Fibroblast of the conjunctiva (primary cell): ENCODE measurements around the gene NTRK3.
"Not testable (repeated sequence)": the region's sequence is repeated elsewhere in the genome, so short reads cannot be mapped to it uniquely, and the experiment has no call there.

Experiments used
- DNase-seq: peaks from one replicate; pipeline ENCODE4 v3.0.0-alpha.2; 2010; ENCODE audit warnings: low read depth

The NTRK3 gene

GRCh38 chr15:88073391-88073691 is 183.2 kb downstream of the NTRK3 start:
- no peak for DNase-seq

- no peak for DNase-seq
Observed at GRCh38 chr15:88072598-88073390, 183.7 kb downstream of the NTRK3 start.

- DNase-seq = not testable (repeated sequence)
Observed at GRCh38 chr15:88072133-88072532, 184.4 kb downstream of the NTRK3 start.

- no peak for DNase-seq
Observed at GRCh38 chr15:88071141-88071540, 185.4 kb downstream of the NTRK3 start.

- DNase-seq = no peak
Observed at GRCh38 chr15:88069561-88069960, 187.0 kb downstream of the NTRK3 start.

GRCh38 chr15:88067331-88067685 is 189.2 kb downstream of the NTRK3 start:
- DNase-seq = no peak

GRCh38 chr15:88066636-88067330 is 189.8 kb downstream of the NTRK3 start:
- no peak for DNase-seq

GRCh38 chr15:88061452-88061851 is 195.1 kb downstream of the NTRK3 start:
- no peak for DNase-seq

- DNase-seq = no peak
Observed at GRCh38 chr15:88060383-88060782, 196.2 kb downstream of the NTRK3 start.

- DNase-seq = no peak
Observed at GRCh38 chr15:88057836-88058235, 198.7 kb downstream of the NTRK3 start.

- no peak for DNase-seq
Observed at GRCh38 chr15:88049506-88049905, 207.0 kb downstream of the NTRK3 start.

- no peak for DNase-seq
Observed at GRCh38 chr15:88048755-88049154, 207.8 kb downstream of the NTRK3 start.

GRCh38 chr15:88048237-88048636 is 208.3 kb downstream of the NTRK3 start:
- DNase-seq = no peak

- DNase-seq = no peak
Observed at GRCh38 chr15:88046576-88047129, 209.9 kb downstream of the NTRK3 start.

GRCh38 chr15:88043396-88043795 is 213.1 kb downstream of the NTRK3 start:
- DNase-seq = no peak

GRCh38 chr15:88042047-88042446 is 214.5 kb downstream of the NTRK3 start:
- no peak for DNase-seq

- DNase-seq = no peak
Observed at GRCh38 chr15:88040516-88040915, 216.0 kb downstream of the NTRK3 start.

GRCh38 chr15:88038261-88038660 is 218.3 kb downstream of the NTRK3 start:
- no peak for DNase-seq

GRCh38 chr15:88036154-88036839 is 220.2 kb downstream of the NTRK3 start:
- DNase-seq = no peak

- DNase-seq = no peak
Observed at GRCh38 chr15:88035381-88035780, 221.2 kb downstream of the NTRK3 start.

- DNase-seq = not testable (repeated sequence)
Observed at GRCh38 chr15:88033421-88033820, 223.1 kb downstream of the NTRK3 start.

GRCh38 chr15:88032787-88033186 is 223.8 kb downstream of the NTRK3 start:
- no peak for DNase-seq

GRCh38 chr15:88031461-88031860 is 225.1 kb downstream of the NTRK3 start:
- no peak for DNase-seq
